ENCODE data around the gene WNT6. TPM values are rescaled to one million over a fixed set of nuclear protein-coding genes. Genes with fewer than 3 reads are reported as not detected.

The WNT6 gene
- total RNA-seq, 2 experiments from 2014 or later, result 0.13 to 0.17 TPM

DNA sequence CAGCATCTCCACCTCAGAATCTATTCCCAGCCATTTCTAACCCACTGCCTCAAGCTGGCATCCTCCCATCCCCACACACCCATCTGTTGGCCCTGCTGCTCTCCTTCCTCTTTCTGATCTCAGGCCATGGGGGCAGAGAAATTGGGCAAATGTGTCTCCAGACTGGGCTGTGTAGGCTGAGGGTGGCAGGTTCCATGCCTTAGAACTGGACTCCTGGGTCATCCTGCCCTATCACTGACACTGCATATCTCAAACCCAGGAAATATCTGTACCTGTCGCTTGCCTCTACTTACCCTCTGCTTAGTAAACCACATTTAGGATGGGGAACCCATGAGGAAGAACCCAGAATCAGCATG lies 22.8 kb downstream of the WNT6 start:
- ChIA-PET POLR2A (interaction anchor here (1.4 to 1.9 kb wide), 2 partner anchors 10 to 15 kb away, joined by 6 to 14 read pairs; no protein-coding TSS in a partner anchor), CTCF (interaction anchor here (22.2 kb wide), 1 partner anchor 18 kb away, joined by 663 read pairs; no protein-coding TSS in a partner anchor)

DNA sequence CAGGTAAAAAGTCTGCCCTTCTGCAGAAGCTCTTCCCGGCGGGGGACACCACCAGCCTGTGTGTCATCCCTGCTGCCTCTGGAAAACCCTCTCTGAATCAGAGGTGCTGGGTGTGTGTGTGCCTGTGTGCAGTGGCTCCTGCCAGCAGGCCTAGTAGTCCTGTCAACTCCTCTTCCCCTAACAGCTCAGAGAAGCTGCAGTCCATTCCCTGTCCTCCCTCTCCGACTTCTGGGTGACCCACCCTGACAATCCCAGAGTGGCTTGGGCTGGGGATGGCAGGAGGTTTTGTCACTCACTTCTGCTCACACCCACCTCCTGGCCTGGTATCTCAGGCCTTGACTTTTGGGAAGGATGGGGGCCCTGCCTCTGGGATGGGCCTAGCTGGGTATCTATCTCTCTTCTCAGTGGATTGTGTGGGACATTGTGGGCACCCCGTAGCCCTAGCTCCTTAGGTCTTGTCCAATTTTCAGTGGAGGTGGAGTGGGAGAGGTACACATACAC lies 23.3 kb downstream of the WNT6 start:
- CTCF ChIA-PET, result interaction anchor here (22.2 kb wide), 1 partner anchor 17 kb away, joined by 663 read pairs; no protein-coding TSS in a partner anchor
- POLR2A ChIA-PET, result interaction anchor here (1.4 to 1.9 kb wide), 2 partner anchors 10 to 14 kb away, joined by 6 to 14 read pairs; no protein-coding TSS in a partner anchor

GRCh38 chr2:218883491-218884490 lies 24.2 kb downstream of the WNT6 start:
- ChIA-PET CTCF (interaction anchor here (0.6 to 22.2 kb wide), 4 partner anchors 7 to 59 kb away, joined by 3 to 663 read pairs (median 24); no protein-coding TSS in a partner anchor), POLR2A (interaction anchor here (1.4 to 1.9 kb wide), 3 partner anchors 9 to 13 kb away, joined by 6 to 14 read pairs (median 9); no protein-coding TSS in a partner anchor)

DNA sequence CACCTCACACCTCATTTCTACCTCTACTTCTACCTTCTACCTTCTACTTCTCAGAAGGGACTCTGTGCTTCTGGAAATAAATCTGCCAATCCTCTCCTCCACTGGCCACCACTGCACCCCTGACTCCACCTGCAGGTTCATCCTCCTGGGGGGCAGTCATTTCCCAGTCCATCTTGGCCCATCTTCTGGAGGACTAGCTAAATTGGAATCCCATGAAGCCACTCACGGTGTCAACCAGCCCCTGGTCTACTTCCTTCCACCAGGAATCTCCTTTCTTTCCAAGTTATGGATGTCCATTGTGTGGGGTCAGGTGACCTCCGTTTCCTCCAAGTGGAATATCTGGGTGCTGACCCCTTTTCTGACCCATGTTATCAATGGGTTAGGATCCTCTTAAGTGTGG lies 24.9 kb downstream of the WNT6 start:
- POLR2A ChIA-PET, result interaction anchor here (1.9 kb wide), 1 partner anchor 12 kb away, joined by 9 read pairs; no protein-coding TSS in a partner anchor
- CTCF ChIA-PET, result interaction anchor here (0.6 to 22.2 kb wide), 4 partner anchors 8 to 59 kb away, joined by 3 to 663 read pairs (median 24); no protein-coding TSS in a partner anchor

- POLR2A ChIA-PET, result no interaction called here
- CTCF ChIA-PET, result interaction anchor here (5.2 to 22.2 kb wide), 2 partner anchors 10 to 14 kb away, joined by 46 to 663 read pairs; no protein-coding TSS in a partner anchor
Measured at GRCh38 chr2:218885981-218886947, 26.7 kb downstream of the WNT6 start.

DNA sequence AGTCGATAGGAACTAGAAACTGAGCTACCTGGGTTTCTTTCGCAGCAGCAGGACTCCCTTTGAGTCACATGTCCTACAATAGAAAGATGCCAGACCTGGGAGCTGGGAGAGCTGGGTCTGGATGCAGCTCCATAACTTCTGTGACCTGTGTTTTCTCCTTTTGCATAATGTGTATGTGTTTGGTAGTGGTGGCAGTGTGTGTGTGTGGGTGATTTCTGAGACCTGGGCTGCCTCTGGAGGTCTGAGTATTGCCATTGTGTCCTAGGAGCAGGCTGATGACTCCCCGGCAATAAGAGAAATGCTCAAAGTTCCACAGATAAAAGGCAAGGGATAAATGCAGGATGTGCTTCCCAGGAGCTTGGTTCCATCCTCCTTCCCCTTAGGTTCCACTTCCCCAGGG lies 27.5 kb downstream of the WNT6 start:
- CTCF ChIA-PET, result interaction anchor here (0.6 to 22.2 kb wide), 5 partner anchors 11 to 585 kb away, joined by 3 to 663 read pairs (median 5); no protein-coding TSS in a partner anchor
- POLR2A ChIA-PET, result interaction anchor here (1.0 kb wide), 1 partner anchor 10 kb away, joined by 3 read pairs; no protein-coding TSS in a partner anchor

DNA sequence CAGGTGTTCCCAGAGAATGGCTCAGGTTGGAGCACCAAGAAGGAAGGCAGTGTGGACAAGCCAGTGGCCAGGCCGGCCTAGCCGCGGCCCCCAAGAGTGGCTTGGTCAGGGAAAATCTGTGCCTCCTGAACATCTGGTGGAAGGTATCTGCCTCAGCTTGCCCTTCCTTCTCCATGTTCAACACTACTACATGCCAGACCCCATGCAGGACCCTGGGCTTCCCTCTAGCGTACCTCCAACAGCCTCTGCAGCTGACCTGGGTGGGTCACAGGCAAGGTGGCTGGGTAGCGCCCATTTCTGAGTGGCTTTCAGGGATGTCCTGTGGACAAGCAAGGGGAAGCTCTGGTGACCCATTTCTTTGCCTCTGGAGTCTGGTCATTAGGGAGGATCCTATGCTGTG lies 28.7 kb downstream of the WNT6 start:
- CTCF ChIA-PET, result interaction anchor here (1.0 to 22.2 kb wide), 5 partner anchors 10 to 586 kb away, joined by 3 to 663 read pairs (median 5); no protein-coding TSS in a partner anchor
- POLR2A ChIA-PET, result no interaction called here

- ChIA-PET POLR2A (no interaction called here), CTCF (interaction anchor here (20.4 to 22.2 kb wide), 2 partner anchors 10 to 11 kb away, joined by 663 read pairs; partner anchors contain the start of gene WNT10A)
Measured at GRCh38 chr2:218889937-218890336, 30.3 kb downstream of the WNT6 start.

DNA sequence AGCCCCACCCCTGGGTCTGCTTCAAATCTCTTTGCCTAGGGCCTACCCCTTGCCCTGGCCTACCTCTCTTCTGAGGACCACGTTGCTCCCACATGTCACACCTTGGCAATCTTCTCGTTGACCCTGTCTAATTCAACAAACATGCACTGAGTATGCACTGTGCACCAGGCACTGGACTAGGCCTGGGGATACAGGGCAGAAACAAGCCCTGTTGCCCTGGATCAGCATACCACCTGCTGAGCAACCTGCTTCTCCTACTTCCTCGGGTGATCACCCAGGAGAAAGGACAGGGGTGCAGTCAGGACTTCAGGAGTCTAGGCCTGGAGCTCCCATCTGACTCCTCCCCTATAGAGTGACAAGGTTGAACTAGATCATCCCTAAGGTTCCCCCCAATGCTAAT lies 30.8 kb downstream of the WNT6 start:
- POLR2A ChIA-PET, result no interaction called here
- CTCF ChIA-PET, result interaction anchor here (1.3 to 20.4 kb wide), 2 partner anchors 9 to 12 kb away, joined by 3 to 663 read pairs; partner anchors contain the start of gene WNT10A

DNA sequence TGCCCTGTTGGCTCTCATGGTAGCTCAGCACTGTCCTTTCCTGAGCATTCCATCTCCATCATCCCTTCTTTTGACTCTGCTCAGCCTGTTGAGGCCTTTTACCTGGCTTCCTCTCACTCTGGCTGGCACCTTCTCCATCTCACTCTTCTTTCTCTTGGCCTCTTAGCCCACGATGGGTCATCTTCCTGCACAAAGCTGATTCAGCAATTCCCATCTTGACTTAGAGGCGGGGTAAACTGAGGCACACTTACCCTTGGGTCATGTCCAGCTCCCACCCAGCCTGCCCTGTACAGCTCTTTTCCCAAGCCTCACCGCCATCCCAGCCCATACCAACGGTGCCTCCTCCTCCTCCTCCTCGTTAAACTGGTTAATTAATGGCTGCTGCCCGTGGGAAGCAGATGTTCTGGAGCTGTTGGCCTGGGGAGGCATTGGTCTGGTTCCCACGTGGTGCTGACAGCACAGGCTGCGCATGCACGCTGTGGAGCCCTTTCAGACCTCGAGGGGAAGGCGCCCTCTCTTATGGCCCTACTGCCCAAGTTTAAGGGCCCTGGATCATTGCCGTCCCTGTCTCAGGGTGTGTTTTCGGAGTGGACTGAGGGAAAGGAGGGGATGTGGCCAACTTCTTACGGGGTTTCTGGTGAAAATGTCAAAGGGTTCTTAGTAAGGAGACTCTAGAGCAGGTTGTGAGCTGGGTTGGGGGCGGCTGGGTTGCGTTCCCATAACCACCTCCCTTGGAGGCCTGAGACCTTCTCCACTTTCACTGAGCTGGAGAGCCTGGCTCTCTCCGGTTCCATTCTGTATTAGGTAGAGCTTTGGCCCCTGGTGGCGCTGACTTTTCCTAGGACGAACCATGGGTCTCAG lies 31.9 kb downstream of the WNT6 start:
- ChIA-PET POLR2A (interaction anchor here (1.3 to 2.3 kb wide), 2 partner anchors 11 to 105 kb away, joined by 4 to 18 read pairs; partner anchors contain the start of gene WNT10A), CTCF (interaction anchor here (0.9 to 20.4 kb wide), 4 partner anchors 8 to 44 kb away, joined by 3 to 663 read pairs (median 4); partner anchors contain the start of gene WNT10A)

GRCh38 chr2:218892693-218893348 lies 33.2 kb downstream of the WNT6 start:
- ChIA-PET POLR2A (interaction anchor here (0.7 to 2.3 kb wide), 7 partner anchors 10 to 353 kb away, joined by 3 to 18 read pairs (median 4); partner anchors contain the start of gene WNT10A), CTCF (interaction anchor here (0.9 to 20.4 kb wide), 4 partner anchors 9 to 495 kb away, joined by 3 to 663 read pairs (median 4); partner anchors contain the start of genes DNPEP and WNT10A)

DNA sequence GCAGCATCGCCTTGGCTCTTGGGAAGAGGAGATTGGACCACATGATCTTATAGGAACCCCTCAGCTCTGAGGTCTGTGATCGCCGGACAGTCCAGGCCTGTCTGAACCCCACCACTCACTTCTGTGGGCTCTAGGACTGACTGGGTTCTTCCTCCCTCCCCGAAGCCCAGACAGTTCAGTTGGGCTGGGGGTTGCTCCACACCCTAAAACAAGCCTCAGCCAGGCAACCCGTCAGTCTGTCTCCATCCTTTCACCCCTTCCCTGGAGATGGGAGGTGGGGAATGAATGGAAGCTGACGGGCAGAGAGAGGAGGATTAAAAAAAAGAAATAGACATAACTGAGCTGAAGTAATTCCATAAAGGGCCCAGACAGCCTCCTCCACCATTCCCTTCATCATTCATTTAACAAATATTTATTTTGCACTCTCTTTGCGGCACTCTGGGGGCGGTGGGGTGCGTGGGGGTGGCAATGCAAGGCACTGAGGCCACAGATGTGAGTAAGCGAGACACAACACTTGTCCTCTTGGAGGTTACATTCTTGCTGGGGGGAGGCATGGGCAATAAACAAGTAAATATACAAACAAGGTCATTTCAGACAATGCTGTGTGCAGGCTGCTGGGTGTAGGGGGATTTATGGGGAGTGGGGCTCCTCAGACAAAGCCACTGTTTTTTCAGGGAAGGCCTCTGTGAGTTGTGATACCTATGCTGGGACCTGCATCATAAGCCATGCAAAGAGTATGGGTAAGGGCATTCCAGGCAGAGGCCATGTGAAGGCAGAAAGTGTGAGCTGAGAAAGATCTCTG lies 33.9 kb downstream of the WNT6 start:
- POLR2A ChIA-PET, result interaction anchor here (1.3 to 2.3 kb wide), 3 partner anchors 10 to 103 kb away, joined by 4 to 18 read pairs (median 6); partner anchors contain the start of gene WNT10A

DNA sequence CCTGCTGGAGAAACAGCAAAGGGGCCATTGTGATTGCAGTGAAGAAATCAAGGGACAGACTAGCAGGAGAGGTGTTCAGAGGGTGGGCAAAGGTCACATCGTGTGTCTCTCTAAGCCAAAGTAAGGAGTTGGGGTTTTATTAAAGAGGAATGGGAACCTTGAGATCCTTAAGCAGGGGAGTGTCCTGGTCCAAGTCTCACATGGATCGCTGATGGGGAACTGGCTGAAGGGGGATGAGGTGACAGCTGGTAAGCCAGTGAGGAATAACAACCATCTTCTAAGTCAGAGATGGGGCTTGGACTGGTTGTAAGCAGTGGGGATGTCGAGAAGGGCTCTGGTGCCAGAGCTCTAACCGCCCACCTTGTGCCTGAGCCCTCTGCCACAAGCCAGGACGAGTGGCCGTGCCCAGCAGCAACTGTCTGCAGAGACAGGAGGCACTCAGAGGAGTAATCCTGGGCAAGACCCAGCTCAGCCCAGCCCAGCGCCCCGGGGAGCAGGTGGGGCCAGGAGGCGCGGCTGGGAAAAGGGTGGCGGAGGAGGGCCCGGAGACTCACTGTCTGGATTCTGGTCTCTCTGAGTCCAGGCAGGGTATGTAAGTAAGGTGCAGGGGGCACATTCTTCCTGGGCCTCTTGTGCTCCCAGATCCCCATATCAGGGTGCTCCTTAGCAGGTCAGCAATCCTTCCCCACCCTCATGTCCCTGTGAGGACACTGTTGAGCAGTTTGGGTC lies 34.7 kb downstream of the WNT6 start:
- ChIA-PET CTCF (interaction anchor here (1.4 to 20.4 kb wide), 3 partner anchors 8 to 86 kb away, joined by 3 to 663 read pairs (median 7); partner anchors contain the start of gene WNT10A), POLR2A (no interaction called here)

More for the DNA sequence above, 33.9 kb downstream of the WNT6 start:
- CTCF ChIA-PET, result interaction anchor here (0.9 to 20.4 kb wide), 3 partner anchors 8 to 494 kb away, joined by 3 to 663 read pairs (median 3); partner anchors contain the start of genes DNPEP and WNT10A

- ChIA-PET CTCF (interaction anchor here (2.1 to 20.4 kb wide), 2 partner anchors 16 to 86 kb away, joined by 7 to 663 read pairs; partner anchors contain the start of gene WNT10A), POLR2A (no interaction called here)
Measured at GRCh38 chr2:218894880-218895157, 35.2 kb downstream of the WNT6 start.

DNA sequence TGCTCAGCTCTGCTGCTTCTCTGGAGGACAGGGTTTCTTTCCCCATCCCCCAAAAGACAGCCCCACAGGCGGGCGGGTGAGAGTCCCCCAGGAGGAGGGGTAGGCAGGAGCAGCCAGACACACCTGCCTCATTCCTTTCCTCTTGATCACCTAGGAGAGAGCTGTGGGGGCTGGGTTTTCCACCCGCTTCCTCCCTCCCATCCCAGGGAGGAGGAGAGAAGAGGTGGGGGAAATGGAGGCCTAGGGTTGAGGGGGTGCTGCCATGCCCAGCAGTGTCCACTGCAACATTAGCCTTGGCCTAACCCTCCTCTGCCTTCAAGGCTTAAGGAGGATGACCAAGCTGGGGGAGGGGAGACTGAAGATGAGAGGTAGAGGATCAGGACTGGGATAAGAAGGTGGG lies 35.7 kb downstream of the WNT6 start:
- ChIA-PET POLR2A (interaction anchor here (0.7 to 3.0 kb wide), 3 partner anchors 11 to 86 kb away, joined by 3 to 9 read pairs (median 4); no protein-coding TSS in a partner anchor), CTCF (interaction anchor here (1.4 to 20.4 kb wide), 3 partner anchors 17 to 499 kb away, joined by 4 to 663 read pairs (median 7); partner anchors contain the start of gene WNT10A)

Measured in activated CD8-positive, alpha-beta memory T cell treated with anti-CD3 and anti-CD28 coated beads for 36 hours (primary cell).